GM19023 (cell line): ENCODE results near the gene XDH.

Experiments used
- ATAC-seq: cut with Tn5 transposase; IDR thresholded peaks from one replicate; pipeline ENCODE4 v1.9.1; 2021; ENCODE audit warnings: mild to moderate bottlenecking, moderate library complexity; ENCODE audit not compliant: unreplicated experiment

Gene XDH

GRCh38 chr2:31286961-31287550, 127.5 kb downstream of the XDH start:
- ATAC-seq: no peak

DNA sequence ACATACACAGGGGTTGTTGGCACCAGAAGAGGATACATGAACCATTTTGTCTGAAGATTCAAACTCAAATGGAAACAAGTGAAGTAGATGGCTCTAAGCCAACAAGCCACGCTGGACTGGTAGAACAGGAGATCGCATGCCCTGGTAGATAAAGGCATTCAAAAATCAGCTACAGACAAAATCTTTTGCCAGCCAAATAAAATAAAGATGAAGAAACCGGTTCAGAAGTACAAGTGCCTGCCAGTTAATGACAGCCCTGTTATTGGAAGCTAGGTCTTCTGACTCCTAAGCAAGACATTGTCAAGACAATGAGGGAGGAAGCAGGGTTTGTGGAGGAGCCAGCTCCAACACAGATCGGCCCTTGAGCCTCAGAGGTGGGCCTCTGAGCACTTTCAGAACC, 128.3 kb downstream of the XDH start:
- no peak for ATAC-seq
